DOHH2 (cell line): Measurements from ENCODE around the gene MARVELD1.

Experiments used
- EZH2phosphoT487 ChIP-seq: fragments of 200-600 bp; sonication (generic); IDR thresholded peaks from 2 replicates; pipeline ENCODE4 v1.6.1; 2017; ENCODE audit warnings: borderline replicate concordance, mild to moderate bottlenecking, antibody characterized with exemption, low read length, moderate library complexity, mixed read lengths
- TF ChIP-seq, protein P1 (sequence below): fragments of 200-600 bp; sonication (generic); IDR thresholded peaks from one replicate; pipeline ENCODE4 v1.5.1; 2014; ENCODE audit warnings: antibody characterized with exemption, mild to moderate bottlenecking, low read depth, low read length; ENCODE audit not compliant: poor library complexity, severe bottlenecking

DNA sequence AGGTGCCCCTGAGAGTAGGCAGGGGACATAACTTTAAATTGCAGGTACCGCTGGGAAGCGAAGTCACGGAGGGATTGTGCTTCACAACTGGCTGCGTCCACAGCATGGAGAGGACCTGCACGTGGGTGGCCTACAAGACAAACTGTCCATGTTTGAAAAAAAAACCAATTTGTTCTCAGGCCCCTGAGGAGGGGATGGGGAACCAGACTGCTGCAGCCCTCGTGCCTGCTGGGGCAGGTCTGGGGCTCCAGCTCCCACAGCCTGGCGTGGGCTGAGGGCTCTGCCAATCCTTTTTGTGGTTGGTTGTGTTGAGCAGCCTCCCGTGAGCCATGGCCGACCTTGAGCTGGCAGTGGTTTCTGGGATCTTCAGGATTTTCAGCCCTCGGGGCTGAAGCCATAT is 48.5 kb downstream of the MARVELD1 start:
- TF ChIP-seq, protein P1, sequence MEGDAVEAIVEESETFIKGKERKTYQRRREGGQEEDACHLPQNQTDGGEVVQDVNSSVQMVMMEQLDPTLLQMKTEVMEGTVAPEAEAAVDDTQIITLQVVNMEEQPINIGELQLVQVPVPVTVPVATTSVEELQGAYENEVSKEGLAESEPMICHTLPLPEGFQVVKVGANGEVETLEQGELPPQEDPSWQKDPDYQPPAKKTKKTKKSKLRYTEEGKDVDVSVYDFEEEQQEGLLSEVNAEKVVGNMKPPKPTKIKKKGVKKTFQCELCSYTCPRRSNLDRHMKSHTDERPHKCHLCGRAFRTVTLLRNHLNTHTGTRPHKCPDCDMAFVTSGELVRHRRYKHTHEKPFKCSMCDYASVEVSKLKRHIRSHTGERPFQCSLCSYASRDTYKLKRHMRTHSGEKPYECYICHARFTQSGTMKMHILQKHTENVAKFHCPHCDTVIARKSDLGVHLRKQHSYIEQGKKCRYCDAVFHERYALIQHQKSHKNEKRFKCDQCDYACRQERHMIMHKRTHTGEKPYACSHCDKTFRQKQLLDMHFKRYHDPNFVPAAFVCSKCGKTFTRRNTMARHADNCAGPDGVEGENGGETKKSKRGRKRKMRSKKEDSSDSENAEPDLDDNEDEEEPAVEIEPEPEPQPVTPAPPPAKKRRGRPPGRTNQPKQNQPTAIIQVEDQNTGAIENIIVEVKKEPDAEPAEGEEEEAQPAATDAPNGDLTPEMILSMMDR = no peak
- no peak for TF ChIP-seq EZH2phosphoT487
